SIG-M5 treated with dmso at 0.1 percent for 504 hours (cell line): ENCODE results near the gene JDP2.
A peak's percentile ranks its signal among the peaks of the same experiment; 100 is the strongest.
"Not testable (repeated sequence)": the region's sequence is repeated elsewhere in the genome, so short reads cannot be mapped to it uniquely, and the experiment has no call there.

Source experiments
- DNase-seq: peaks from one replicate; lab custom pipeline; 2025; ENCODE audit not compliant: unreplicated experiment; lab: John Stamatoyannopoulos, UW

JDP2 gene, protein sequence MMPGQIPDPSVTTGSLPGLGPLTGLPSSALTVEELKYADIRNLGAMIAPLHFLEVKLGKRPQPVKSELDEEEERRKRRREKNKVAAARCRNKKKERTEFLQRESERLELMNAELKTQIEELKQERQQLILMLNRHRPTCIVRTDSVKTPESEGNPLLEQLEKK

DNA sequence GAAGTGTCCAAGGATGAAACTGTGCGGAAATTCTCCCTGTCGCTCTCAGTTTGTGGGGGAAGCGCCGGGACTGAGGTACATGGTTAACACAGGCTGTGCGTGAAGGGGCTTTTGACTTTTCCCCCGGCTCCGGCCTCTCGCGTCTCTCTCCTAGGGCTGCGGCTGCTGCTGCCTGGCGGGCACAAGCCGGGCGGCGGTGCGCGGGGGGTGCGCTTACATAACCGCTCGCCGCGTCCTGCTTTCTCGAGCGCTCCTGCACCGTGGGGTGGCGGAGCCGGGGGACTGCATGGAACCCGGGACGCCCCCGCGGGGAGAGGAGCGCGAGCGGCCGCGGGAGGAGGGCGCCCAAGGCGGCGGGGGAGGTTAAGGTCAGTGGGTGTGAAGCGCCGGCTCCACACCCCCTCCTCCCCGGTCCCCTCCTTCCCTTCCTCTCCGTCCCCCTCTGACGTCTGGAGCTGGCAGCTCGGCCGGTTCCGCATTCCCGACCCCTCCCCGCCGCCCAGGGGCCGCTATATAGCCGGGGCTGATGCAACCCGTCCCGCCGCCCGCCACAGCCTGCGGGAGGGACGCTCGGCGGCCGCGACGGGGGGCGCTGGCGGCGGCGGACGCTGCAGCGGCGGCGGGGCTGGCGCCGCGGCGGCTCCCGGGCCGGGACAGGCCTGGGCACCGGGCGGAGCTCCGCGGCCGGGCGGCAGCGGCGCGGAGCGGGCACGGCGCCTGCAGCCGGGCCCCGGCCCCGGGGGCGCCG lies at the start of gene JDP2:
Gene JDP2 (plus strand): TSS at position 541 of the 748 bp plus-strand sequence. CDS start 9,899 bp downstream, outside the sequence.
- DNase-seq, result peak; percentile 76

- DNase-seq, result no peak
Observed at GRCh38 chr14:75379246-75379929, 48.4 kb upstream of the JDP2 start.

DNA sequence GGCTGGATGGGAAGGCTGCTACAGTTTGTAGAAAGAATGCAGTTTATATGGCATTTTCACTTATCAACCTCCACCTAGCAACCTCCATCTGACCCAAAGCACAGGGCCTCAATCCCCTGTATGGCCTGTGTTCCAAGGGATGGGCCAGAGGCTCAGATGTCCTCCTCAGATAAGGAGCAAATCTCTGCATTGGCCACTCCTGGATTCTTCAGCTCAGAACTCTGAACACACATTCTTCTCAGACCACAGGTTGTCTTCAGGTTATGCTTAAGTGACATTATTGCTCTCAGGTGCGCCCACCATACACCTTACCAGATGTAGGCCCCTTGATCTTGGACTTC lies 47.9 kb upstream of the JDP2 start:
- no peak for DNase-seq

GRCh38 chr14:75380656-75381055 lies 47.2 kb upstream of the JDP2 start:
- DNase-seq, result no peak

DNA sequence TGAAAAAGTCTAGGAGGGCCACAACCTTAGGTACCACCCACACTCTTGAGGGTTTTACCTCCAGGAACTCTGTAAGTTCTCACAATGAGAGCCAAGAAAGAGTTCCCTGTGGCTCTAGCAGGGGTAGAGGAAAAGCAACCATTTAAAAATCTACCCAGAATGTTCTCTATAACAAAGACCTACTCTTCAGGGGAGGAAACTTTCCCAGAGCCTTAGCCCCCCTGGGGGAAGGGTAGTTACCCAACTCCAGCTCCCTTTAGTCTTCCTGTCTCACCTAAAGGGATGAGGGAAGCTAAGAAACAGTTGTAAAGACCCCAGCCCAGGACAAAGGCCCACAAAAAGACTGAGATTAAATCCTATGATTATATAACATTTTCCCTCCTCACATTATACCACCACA lies 46.2 kb upstream of the JDP2 start:
- DNase-seq, result no peak

GRCh38 chr14:75383219-75383618 lies 44.6 kb upstream of the JDP2 start:
- not testable (repeated sequence) for DNase-seq

DNA sequence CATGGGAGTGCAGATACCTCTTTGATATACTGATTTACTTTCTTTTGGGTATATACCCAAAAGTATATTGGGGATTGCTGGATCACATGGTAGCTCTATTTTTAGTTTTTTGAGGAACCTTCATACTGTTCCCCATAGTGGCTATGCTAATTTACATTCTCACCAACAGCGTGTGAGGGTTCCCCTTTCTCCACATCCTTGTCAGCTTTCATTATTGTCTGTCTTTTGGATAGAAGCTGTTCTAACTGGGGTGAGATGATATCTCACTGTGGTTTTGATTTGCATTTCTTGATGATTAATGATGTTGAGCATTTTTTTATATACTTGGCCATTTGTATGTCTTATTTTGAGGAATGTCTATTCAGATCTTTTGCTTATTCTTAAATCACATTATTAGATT lies 44.1 kb upstream of the JDP2 start:
- DNase-seq, result peak; percentile 18

- no peak for DNase-seq
Observed at GRCh38 chr14:75389679-75390078, 38.1 kb upstream of the JDP2 start.

- no peak for DNase-seq
Observed at GRCh38 chr14:75390183-75390582, 37.6 kb upstream of the JDP2 start.

DNA sequence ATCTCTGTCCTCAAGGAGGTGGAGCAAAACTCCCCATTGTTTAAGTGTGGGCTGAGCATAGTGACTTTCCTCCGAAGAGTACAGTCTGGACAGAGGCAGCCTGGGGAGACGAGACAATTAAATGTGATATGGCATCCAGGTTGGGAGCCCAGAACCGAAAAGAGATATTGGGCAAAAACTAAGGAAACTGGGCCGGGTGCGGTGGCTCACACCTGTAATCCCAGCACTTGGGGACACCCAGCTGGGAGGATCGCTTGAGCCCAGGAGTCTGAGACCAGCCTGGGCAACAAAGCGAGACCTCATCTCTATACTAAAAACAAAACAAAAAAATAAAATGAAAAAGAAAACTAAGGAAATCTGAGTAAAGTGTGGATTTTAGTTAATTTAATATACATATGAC lies 35.9 kb upstream of the JDP2 start:
- no peak for DNase-seq

DNA sequence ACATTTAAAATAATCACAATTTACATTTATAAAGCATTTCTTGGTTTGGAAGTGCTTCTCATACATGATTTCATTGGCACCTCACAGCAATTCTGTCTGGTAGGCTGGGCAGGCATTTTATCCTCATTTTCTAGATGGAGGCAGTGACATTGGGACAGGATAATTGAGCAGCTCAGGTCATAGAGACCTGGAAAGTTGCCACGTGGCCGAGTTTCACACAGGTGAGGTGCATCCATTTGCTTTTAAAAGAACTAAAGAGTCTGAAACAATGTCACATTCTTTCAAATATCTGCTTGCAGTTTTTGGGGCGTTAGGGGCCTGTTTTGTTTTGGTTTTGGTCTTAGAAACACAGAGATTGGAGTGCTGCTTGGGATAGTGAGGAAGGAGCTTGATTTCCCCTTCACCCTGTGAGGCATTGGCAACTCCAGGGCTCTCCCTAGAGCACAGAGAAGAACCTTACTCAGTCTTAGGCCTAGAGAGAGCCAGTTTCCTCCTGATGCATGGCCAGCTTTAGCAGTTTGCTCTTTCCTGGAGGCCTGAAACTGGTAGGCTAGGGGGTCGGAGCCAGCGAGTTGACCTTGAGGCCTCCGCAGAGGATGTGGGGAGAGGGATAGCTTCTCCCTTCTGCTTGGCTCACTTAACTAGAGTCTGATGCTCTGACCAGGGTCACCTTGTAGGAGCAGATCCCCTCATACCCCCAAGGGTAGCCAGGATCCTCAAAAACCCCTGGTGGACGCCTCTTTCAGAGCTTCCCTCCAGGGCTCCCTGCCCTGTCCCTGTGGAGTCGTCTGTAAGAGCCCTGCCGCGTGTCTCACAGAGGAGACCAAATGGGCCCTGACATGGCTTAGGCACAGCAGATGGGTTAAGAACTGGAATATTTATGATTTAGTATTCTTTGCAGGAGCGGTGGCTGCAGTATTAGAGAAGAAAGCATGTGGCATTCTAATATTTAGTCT lies 34.9 kb upstream of the JDP2 start:
- DNase-seq, result no peak

GRCh38 chr14:75393794-75394193 lies 34.0 kb upstream of the JDP2 start:
- no peak for DNase-seq

DNA sequence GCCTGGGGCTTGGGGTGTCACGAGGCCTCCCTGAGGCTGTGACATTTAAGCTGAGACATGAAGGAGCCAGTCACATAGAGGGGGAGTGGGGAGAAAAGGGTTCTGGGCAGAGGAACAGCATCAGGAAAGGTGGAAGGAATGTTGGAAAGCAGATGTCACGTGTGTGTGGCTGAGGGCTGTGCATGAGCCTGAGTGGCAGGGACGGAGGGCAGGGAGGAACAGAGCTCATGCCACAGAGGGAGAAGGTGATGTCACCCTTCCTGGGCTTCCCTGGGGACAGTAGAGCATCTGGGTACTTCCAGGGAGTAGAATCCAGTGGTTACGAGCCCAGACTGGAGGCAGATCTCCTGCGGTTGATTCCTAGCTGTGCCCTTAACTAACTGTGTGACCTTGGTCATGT lies 32.0 kb upstream of the JDP2 start:
- no peak for DNase-seq

GRCh38 chr14:75399321-75399720 lies 28.5 kb upstream of the JDP2 start:
- DNase-seq, result no peak

GRCh38 chr14:75399843-75400775 lies 27.7 kb upstream of the JDP2 start:
- peak; percentile 27 for DNase-seq

GRCh38 chr14:75401361-75401760 lies 26.5 kb upstream of the JDP2 start:
- no peak for DNase-seq

- DNase-seq, result no peak
Observed at GRCh38 chr14:75402867-75403413, 24.9 kb upstream of the JDP2 start.

DNA sequence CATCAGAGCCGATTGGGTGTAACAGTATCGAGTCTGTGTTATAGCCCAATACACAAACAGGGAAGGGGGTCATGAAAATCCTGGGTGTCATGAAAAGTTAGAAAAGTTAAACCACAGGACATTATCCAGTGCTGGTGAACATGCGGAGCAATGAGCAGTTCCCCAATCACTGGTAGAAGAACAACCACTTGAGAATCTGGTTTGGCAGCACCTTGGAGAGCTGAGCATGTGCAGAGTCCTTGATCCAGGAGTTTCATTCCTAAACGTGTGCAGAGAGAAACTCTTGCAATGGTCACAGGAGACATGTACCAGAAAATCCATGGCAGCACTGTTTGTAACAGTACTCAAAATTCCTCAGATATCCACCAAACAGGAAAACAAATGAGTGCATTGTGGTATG lies 23.0 kb upstream of the JDP2 start:
- no peak for DNase-seq

DNA sequence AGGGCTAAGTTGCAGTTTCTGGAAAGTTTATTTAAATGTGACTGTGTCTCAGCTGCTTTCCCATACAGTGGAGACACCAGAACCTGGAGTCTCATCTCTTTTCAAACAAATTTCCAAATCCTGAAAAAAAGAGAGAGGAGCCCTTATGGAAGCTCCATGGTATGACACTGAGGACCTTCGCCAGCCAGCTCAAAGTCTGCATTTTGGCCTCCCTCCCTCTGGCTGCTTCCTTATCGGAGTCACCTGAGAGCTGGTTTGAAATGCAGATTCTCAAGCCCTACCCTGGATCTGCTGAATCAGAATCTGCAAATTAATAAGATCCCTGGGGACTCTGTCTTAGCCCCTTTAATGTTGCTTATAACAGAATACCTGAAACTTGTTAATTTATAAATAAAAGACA lies 21.7 kb upstream of the JDP2 start:
- DNase-seq, result no peak

DNA sequence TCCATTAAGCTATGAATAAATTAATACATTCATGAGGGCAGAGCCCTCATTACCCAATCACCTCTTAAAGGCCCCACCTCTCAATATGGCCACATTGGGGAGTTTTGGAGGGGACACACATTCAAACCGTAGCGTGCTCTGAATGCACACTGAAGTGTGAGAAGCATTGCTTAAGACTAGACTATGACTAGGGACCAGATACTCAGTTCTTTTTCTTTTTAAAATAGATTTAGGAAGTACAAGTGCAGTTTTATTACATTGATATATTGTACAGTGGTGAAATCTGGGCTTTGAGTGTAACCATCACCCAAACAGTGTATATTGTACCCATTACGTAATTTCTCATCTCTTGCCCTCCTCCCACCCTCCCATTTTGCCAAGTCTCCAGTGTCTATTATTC lies 21.0 kb upstream of the JDP2 start:
- DNase-seq, result peak; percentile 85
